ENCODE results near the gene UBE2D1. TPM values are rescaled to one million over a fixed set of nuclear protein-coding genes. Genes with fewer than 3 reads are reported as not detected.
A peak's percentile ranks its signal among the peaks of the same experiment; 100 is the strongest.

Gene UBE2D1
- total and polyA plus RNA-seq, 9 of the 15 experiments (the other 6 are each of a cell fraction or from before 2014, with no cell fraction given) = 4.1 to 24.4 (median 12.3) TPM

DNA sequence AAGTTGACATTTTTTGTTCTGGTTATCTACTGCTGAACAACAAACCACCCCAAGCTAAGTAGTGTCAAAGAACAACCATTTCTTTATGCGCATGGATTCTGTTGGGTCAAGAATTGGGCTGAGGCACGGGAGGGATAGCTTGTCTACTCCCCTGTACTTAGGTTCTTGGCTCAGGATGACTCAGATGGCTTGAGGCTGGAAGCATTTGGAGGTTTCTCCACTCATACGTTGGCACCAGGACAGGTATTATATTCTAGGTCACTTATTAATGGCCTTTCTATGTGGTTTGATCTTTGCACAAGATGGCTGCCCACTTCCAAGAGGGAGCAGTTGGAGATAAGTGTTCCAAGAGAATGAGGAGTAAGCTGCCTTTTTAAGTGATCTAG is 38.6 kb downstream of the UBE2D1 start:
- H2AFZ ChIP-seq (ENCODE audit: low read depth, low read length) = no peak overlapping the region
- 49% methylated on average over 3 of the region's 3 CpGs for WGBS (ENCODE audit: insufficient coverage, low coverage, missing lambda C conversion rate)
- no peaks in the 10 kb centered on the region for H3K9me3 ChIP-seq (replicated peaks; ENCODE audit: control insufficient read depth, insufficient read depth, low read depth, low read length)
- H3K4me2 ChIP-seq (ENCODE audit: insufficient read depth, low read length) = no peak overlapping the region
- ATAC-seq (no peak; the same call in 2 of the 3 replicates), FAIRE-seq (no peak), DNase-seq (ENCODE audit: extremely low read depth in 1 of 4, low spot score in 3 of 4) (no peak)
- in situ Hi-C loops (cut with MboI) (no loop called here), intact Hi-C loops (cut with micrococcal nuclease) (no loop called here)
- H3K27me3 ChIP-seq (ENCODE audit: control insufficient read depth in 2 of 2, insufficient read depth in 2 of 2, low read length in 2 of 2) = no peaks in the 10 kb centered on the region
- TF ChIP-seq JUND (IDR thresholded peaks at IDR 0.05; ENCODE audit: borderline replicate concordance, low read depth, low read length) (no peak), JUND (tag; IDR thresholded peaks at IDR 0.05; ENCODE audit: borderline replicate concordance, low read depth, low read length) (no peak), TAF7 (tag; IDR thresholded peaks at IDR 0.05) (no peak)
- CTCF ChIA-PET (ENCODE audit: low intra/inter-chr PET ratio) = no interaction called here
- H3K79me2 ChIP-seq (ENCODE audit: control insufficient read depth, insufficient read depth, low read length) = no peaks in the 10 kb centered on the region
- no peaks in the 10 kb centered on the region for H3K36me3 ChIP-seq (ENCODE audit: control insufficient read depth, insufficient read depth, low read length)
- H3K9me1 ChIP-seq (ENCODE audit: control insufficient read depth, insufficient read depth, low read length) = no peaks in the 10 kb centered on the region
- H3K9ac ChIP-seq (ENCODE audit: insufficient read depth in 1 of 2, low read depth in 2 of 2, low read length in 2 of 2) = no peak overlapping the region
- H3K4me1 ChIP-seq (replicated peaks in 1 of 2; ENCODE audit: control insufficient read depth in 2 of 2, insufficient read depth in 2 of 2, low read length in 2 of 2) = no peaks in the 10 kb centered on the region
- no peaks in the 10 kb centered on the region for H4K20me1 ChIP-seq (replicated peaks; ENCODE audit: control insufficient read depth, insufficient read depth, low read length)
- H3K4me3 ChIP-seq = no peak overlapping the region
- POLR2A ChIA-PET = interaction anchor here (1.2 to 1.6 kb wide), 3 partner anchors 12 to 39 kb away, joined by 3 to 6 read pairs (median 4); partner anchors contain the start of genes TFAM and UBE2D1
- no TSS peak for BruUV-seq (replicated peaks)
- H3K27ac ChIP-seq (ENCODE audit: extremely low read depth, low read depth, low read length) = no peak overlapping the region

DNA sequence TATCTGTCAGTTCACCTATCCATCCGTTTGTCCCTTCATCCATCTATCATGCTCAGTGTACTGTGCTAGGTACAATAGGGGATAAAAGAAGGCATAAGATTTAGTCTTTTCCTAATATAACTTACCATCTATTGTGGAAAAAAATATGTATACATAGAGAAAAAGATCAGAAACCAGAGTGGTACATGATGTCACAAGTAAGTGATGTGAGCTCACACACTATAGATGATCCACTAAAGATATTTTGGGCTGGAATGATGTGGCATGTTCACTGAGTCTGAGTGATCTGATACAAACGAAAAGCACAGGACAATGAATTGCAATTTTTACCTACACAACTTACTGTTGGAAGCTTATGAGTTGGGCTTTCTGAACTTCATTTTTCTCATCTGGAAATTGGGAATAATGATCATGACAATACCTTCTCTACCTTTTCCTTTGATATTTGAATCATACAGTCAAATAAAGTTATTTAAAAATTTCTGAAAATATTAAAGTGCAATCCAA is 47.7 kb downstream of the UBE2D1 start:
- in situ Hi-C loops (cut with MboI) (loop anchor here (10.0 kb wide), 1 partner anchor 198 kb away; no protein-coding TSS in a partner anchor), intact Hi-C loops (cut with micrococcal nuclease) (no loop called here)
- WGBS (ENCODE audit: insufficient coverage, low coverage, missing lambda C conversion rate) = 4% methylated on average over 2 of the region's 2 CpGs
- no peak overlapping the region for H3K9ac ChIP-seq (ENCODE audit: insufficient read depth in 1 of 2, low read depth in 2 of 2, low read length in 2 of 2)
- no peak overlapping the region for H3K4me2 ChIP-seq (ENCODE audit: insufficient read depth, low read length)
- no peaks in the 10 kb centered on the region for H3K9me1 ChIP-seq (ENCODE audit: control insufficient read depth, insufficient read depth, low read length)
- peaks cover 12% of the 10 kb centered on the region; the same call in 2 of the 3 replicates for H3K36me3 ChIP-seq (ENCODE audit: control insufficient read depth, insufficient read depth, low read length)
- H3K4me3 ChIP-seq = no peak overlapping the region
- H3K27ac ChIP-seq (ENCODE audit: extremely low read depth, low read depth, low read length) = no peak overlapping the region
- POLR2A ChIA-PET = interaction anchor here (0.9 to 1.1 kb wide), 2 partner anchors 14 to 193 kb away, joined by 3 read pairs; no protein-coding TSS in a partner anchor
- no peak for ATAC-seq
- no peaks in the 10 kb centered on the region; the same call in 1 of the 2 replicates for H4K20me1 ChIP-seq (replicated peaks; ENCODE audit: control insufficient read depth, insufficient read depth, low read length)
- H2AFZ ChIP-seq (ENCODE audit: low read depth, low read length) = no peak overlapping the region
- FAIRE-seq = no peak
- peaks cover 11 to 18% of the 10 kb centered on the region in 2 experiments for H3K4me1 ChIP-seq (replicated peaks in 1 of 2; ENCODE audit: control insufficient read depth in 2 of 2, insufficient read depth in 2 of 2, low read length in 2 of 2)
- no peaks in the 10 kb centered on the region for H3K9me3 ChIP-seq (replicated peaks; ENCODE audit: control insufficient read depth, insufficient read depth, low read depth, low read length)
- BruUV-seq (replicated peaks) = no TSS peak
- CTCF ChIA-PET (ENCODE audit: low intra/inter-chr PET ratio) = no interaction called here
- TF ChIP-seq CREB1 (IDR thresholded peaks at IDR 0.05) (peak; percentile 65; the same call in 1 of the 2 replicates), CREB1 (CRISPR knock-in tag; IDR thresholded peaks at IDR 0.05) (no peak), MAFG (tag; conservative IDR thresholded peaks at IDR 0.05) (peak; percentile 71), FOXA3 (CRISPR knock-in tag; conservative IDR thresholded peaks at IDR 0.05 in 1 of 2, IDR thresholded peaks at IDR 0.05 in 1 of 2) (no peak), ZNF133 (CRISPR knock-in tag; IDR thresholded peaks at IDR 0.05) (no peak), ZNF766 (CRISPR knock-in tag; conservative IDR thresholded peaks at IDR 0.05) (no peak), ATF1 (CRISPR knock-in tag; IDR thresholded peaks at IDR 0.05) (no peak), ATF1 (tag; IDR thresholded peaks at IDR 0.05) (peak; percentile 61), C11orf30 (IDR thresholded peaks at IDR 0.05; ENCODE audit: low read depth) (peak; percentile 58), ZNF316 (IDR thresholded peaks at IDR 0.05) (peak; percentile 47; the same call in 1 of the 2 replicates), CREM (IDR thresholded peaks at IDR 0.05; ENCODE audit: low read depth) (peak; percentile 61), NFE2 (IDR thresholded peaks at IDR 0.05; ENCODE audit: low read depth) (peak; percentile 56)
- H3K79me2 ChIP-seq (ENCODE audit: control insufficient read depth, insufficient read depth, low read length) = peaks cover 31% of the 10 kb centered on the region
- H3K27me3 ChIP-seq (ENCODE audit: control insufficient read depth in 2 of 2, insufficient read depth in 2 of 2, low read length in 2 of 2) = no peaks in the 10 kb centered on the region
- DNase-seq (ENCODE audit: extremely low read depth in 1 of 4, low spot score in 3 of 4) = peak in 1 of 4 experiments; percentile 16

Data from K562 (cell line).